Measurements from ENCODE around the gene AK8. TPM values are rescaled to one million over a fixed set of nuclear protein-coding genes. Genes with fewer than 3 reads are reported as not detected.

The AK8 gene
- total RNA-seq, 2 experiments from 2014 or later = 0.27 TPM; not detected in 1

- no peak overlapping the region for H3K27ac ChIP-seq (ENCODE audit: low read depth, low read length, poor library complexity, severe bottlenecking)
- no peak overlapping the region for H3K4me3 ChIP-seq (ENCODE audit: low read depth, low read length, poor library complexity, severe bottlenecking)
- POLR2A ChIA-PET = no interaction called here
- H3K79me2 ChIP-seq (ENCODE audit: insufficient read depth, low read depth, low read length) = no peaks in the 10 kb centered on the region
- CTCF ChIA-PET (ENCODE audit: unreplicated experiment) = no interaction called here
- no peak for TF ChIP-seq CTCF (conservative IDR thresholded peaks at IDR 0.05; ENCODE audit: low read length)
- TF ChIP-seq EZH2phosphoT487 (IDR thresholded peaks at IDR 0.05; ENCODE audit: borderline replicate concordance, low read depth, low read length) = no peak
- H3K4me1 ChIP-seq (ENCODE audit: insufficient read depth, low read length, poor library complexity, severe bottlenecking) = no peaks in the 10 kb centered on the region
- no peaks in the 10 kb centered on the region for H3K9me2 ChIP-seq (ENCODE audit: insufficient read depth, low read length)
- no peaks in the 10 kb centered on the region for H3K9me3 ChIP-seq (ENCODE audit: low read length)
- no peak overlapping the region for H2AFZ ChIP-seq (ENCODE audit: low read length)
- H4K20me1 ChIP-seq (ENCODE audit: insufficient read depth, low read length) = no peaks in the 10 kb centered on the region
- intact Hi-C loops (cut with micrococcal nuclease; ENCODE audit: unreplicated experiment) = no loop called here
- H3K36me3 ChIP-seq (ENCODE audit: insufficient read depth, low read length) = no peaks in the 10 kb centered on the region
- DNase-seq (ENCODE audit: low spot score) = no peak
- BruUV-seq (replicated peaks) = no TSS peak
- no peak overlapping the region for H3K4me2 ChIP-seq (ENCODE audit: low read length)
Observed at GRCh38 chr9:132854832-132855231, 23.3 kb downstream of the AK8 start.

GRCh38 chr9:132853482-132853881, 24.6 kb downstream of the AK8 start:
- Histone ChIP-seq H3K9me3 (ENCODE audit: low read length) (no peaks in the 10 kb centered on the region), H2AFZ (ENCODE audit: low read length) (no peak overlapping the region), H3K4me1 (ENCODE audit: insufficient read depth, low read length, poor library complexity, severe bottlenecking) (no peaks in the 10 kb centered on the region), H3K4me3 (ENCODE audit: low read depth, low read length, poor library complexity, severe bottlenecking) (no peak overlapping the region), H3K79me2 (ENCODE audit: insufficient read depth, low read depth, low read length) (no peaks in the 10 kb centered on the region), H3K9me2 (ENCODE audit: insufficient read depth, low read length) (no peaks in the 10 kb centered on the region), H3K4me2 (ENCODE audit: low read length) (no peak overlapping the region), H4K20me1 (ENCODE audit: insufficient read depth, low read length) (no peaks in the 10 kb centered on the region), H3K36me3 (ENCODE audit: insufficient read depth, low read length) (no peaks in the 10 kb centered on the region), H3K27ac (ENCODE audit: low read depth, low read length, poor library complexity, severe bottlenecking) (no peak overlapping the region)
- intact Hi-C loops (cut with micrococcal nuclease; ENCODE audit: unreplicated experiment) = no loop called here
- ChIA-PET POLR2A (interaction anchor here (0.6 to 0.7 kb wide), 2 partner anchors 8 to 253 kb away, joined by 3 read pairs; no protein-coding TSS in a partner anchor), CTCF (ENCODE audit: unreplicated experiment) (no interaction called here)
- TF ChIP-seq CTCF (conservative IDR thresholded peaks at IDR 0.05; ENCODE audit: low read length) = no peak
- no peak for TF ChIP-seq EZH2phosphoT487 (IDR thresholded peaks at IDR 0.05; ENCODE audit: borderline replicate concordance, low read depth, low read length)
- no peak for DNase-seq (ENCODE audit: low spot score)
- no TSS peak for BruUV-seq (replicated peaks)

- intact Hi-C loops (cut with micrococcal nuclease; ENCODE audit: unreplicated experiment) = no loop called here
- ChIA-PET POLR2A (no interaction called here), CTCF (ENCODE audit: unreplicated experiment) (no interaction called here)
- Histone ChIP-seq H3K9me3 (ENCODE audit: low read length) (no peaks in the 10 kb centered on the region), H3K9me2 (ENCODE audit: insufficient read depth, low read length) (no peaks in the 10 kb centered on the region), H3K4me1 (ENCODE audit: insufficient read depth, low read length, poor library complexity, severe bottlenecking) (no peaks in the 10 kb centered on the region), H3K27ac (ENCODE audit: low read depth, low read length, poor library complexity, severe bottlenecking) (no peak overlapping the region), H4K20me1 (ENCODE audit: insufficient read depth, low read length) (no peaks in the 10 kb centered on the region), H3K4me3 (ENCODE audit: low read depth, low read length, poor library complexity, severe bottlenecking) (no peak overlapping the region), H3K36me3 (ENCODE audit: insufficient read depth, low read length) (no peaks in the 10 kb centered on the region), H3K4me2 (ENCODE audit: low read length) (no peak overlapping the region), H3K79me2 (ENCODE audit: insufficient read depth, low read depth, low read length) (no peaks in the 10 kb centered on the region), H2AFZ (ENCODE audit: low read length) (no peak overlapping the region)
- BruUV-seq (replicated peaks) = no TSS peak
- DNase-seq (ENCODE audit: low spot score) = no peak
- TF ChIP-seq EZH2phosphoT487 (IDR thresholded peaks at IDR 0.05; ENCODE audit: borderline replicate concordance, low read depth, low read length) (no peak), CTCF (conservative IDR thresholded peaks at IDR 0.05; ENCODE audit: low read length) (no peak)
Observed at GRCh38 chr9:132849185-132849706, 28.8 kb downstream of the AK8 start.

Data from OCI-LY7 (cell line).